T47D (cell line): Measurements from ENCODE around the gene CTBP2.

Source experiments
- DNase-seq, 2 experiments: peaks; one replicate each; pipeline versions ENCODE4 v3.0.0 to v3.0.0-alpha.2; 2011 to 2012; ENCODE audit warnings: low read depth in 1 of 2, low spot score in 1 of 2
- JUND ChIP-seq: IDR thresholded peaks from 2 replicates; pipeline ENCODE4 v1.6.1; 2012; ENCODE audit warnings: low read depth
- in situ Hi-C: cut with HindIII; loops from 2 replicates; pipeline ENCODE4 v1.10.0; 2016; ENCODE audit warnings: low sequenced_read_pairs, low pct_unique_long_range_greater_than_20kb

CTBP2 gene

GRCh38 chr10:125160856-125161706 lies 718 bp upstream of the CTBP2 start:
- in situ Hi-C loops: no loop called here
- peak; percentile 92 to 93 for DNase-seq
- no peak for TF ChIP-seq JUND

- no peak for TF ChIP-seq JUND
- peak in 1 of 2 experiments; percentile 22 for DNase-seq
- in situ Hi-C loops: no loop called here
These were observed 854 bp downstream of the CTBP2 start for GRCh38 chr10:125159486-125159931.

- in situ Hi-C loops: no loop called here
- peak; percentile 34 to 53 for DNase-seq
These were observed 1.5 kb downstream of the CTBP2 start for GRCh38 chr10:125158601-125159485.

GRCh38 chr10:125158275-125158600 lies 2.1 kb downstream of the CTBP2 start:
- no peak for TF ChIP-seq JUND
- in situ Hi-C loops: no loop called here

More at GRCh38 chr10:125158601-125159485, 1.5 kb downstream of the CTBP2 start:
- no peak for TF ChIP-seq JUND

GRCh38 chr10:125157505-125157904 lies 2.9 kb downstream of the CTBP2 start:
- TF ChIP-seq JUND: no peak
- in situ Hi-C loops: no loop called here
- DNase-seq: peak in 1 of 2 experiments; percentile 23

More at GRCh38 chr10:125158275-125158600, 2.1 kb downstream of the CTBP2 start:
- no peak for DNase-seq

GRCh38 chr10:125156739-125157480 lies 3.5 kb downstream of the CTBP2 start:
- no peak for TF ChIP-seq JUND
- in situ Hi-C loops: no loop called here
- DNase-seq: peak in 1 of 2 experiments; percentile 40

GRCh38 chr10:125156196-125156595 lies 4.2 kb downstream of the CTBP2 start:
- in situ Hi-C loops: no loop called here
- TF ChIP-seq JUND: no peak

GRCh38 chr10:125155101-125155500 lies 5.3 kb downstream of the CTBP2 start:
- DNase-seq: no peak
- no peak for TF ChIP-seq JUND
- in situ Hi-C loops: no loop called here

More at GRCh38 chr10:125156196-125156595, 4.2 kb downstream of the CTBP2 start:
- DNase-seq: no peak

GRCh38 chr10:125154529-125154928 lies 5.8 kb downstream of the CTBP2 start:
- TF ChIP-seq JUND: no peak
- in situ Hi-C loops: no loop called here

GRCh38 chr10:125153703-125154490 lies 6.5 kb downstream of the CTBP2 start:
- in situ Hi-C loops: no loop called here
- peak; percentile 35 to 53 for DNase-seq
- no peak for TF ChIP-seq JUND

More at GRCh38 chr10:125154529-125154928, 5.8 kb downstream of the CTBP2 start:
- DNase-seq: no peak
